SK-N-SH (cell line): ENCODE results near the gene TESMIN. TPM values are rescaled to one million over a fixed set of nuclear protein-coding genes. Genes with fewer than 3 reads are reported as not detected.

ENCODE experiments used
- CTCF ChIA-PET: fragments of 300-600, 350-600 bp; formaldehyde crosslinking; extraction: SDS; loops from one replicate; lab custom pipeline; 2021; lab: Yijun Ruan, JAX
- POLR2A ChIA-PET: fragments of 350-600 bp; sonication (Branson Sonifier 250); formaldehyde crosslinking; extraction: SDS; loops from one replicate; lab custom pipeline; 2020; ENCODE audit warnings: antibody characterized with exemption, inconsistent platforms; lab: Yijun Ruan, JAX
- DNase-seq: peaks from one replicate; pipeline ENCODE4 v3.0.0; 2012
- H2AFZ ChIP-seq: fragments of 200-600 bp; sonication (generic); 2 replicates; pipeline ENCODE4 v1.8.1; 2016; ENCODE audit warnings: antibody characterized with exemption, mild to moderate bottlenecking, low read depth
- H3F3A ChIP-seq: fragments of 200-600 bp; sonication (generic); replicated peaks from 2 replicates; pipeline ENCODE3; 2016; ENCODE audit warnings: antibody characterized with exemption, mild to moderate bottlenecking; ENCODE audit not compliant: insufficient read depth
- H3K27ac ChIP-seq, 2 experiments: fragments of 200-500 bp in 1 of 2; fragments of 200-600 bp in 1 of 2; sonication (Bioruptor generic) in 1 of 2; sonication (generic), shearing (Covaris generic) in 1 of 2; 2 replicates each; pipeline versions ENCODE4 v1.5.1 to v1.6.1; 2014 to 2016; ENCODE audit warnings: low read depth in 2 of 2, inconsistent platforms in 1 of 2, low read length in 1 of 2, mild to moderate bottlenecking in 1 of 2, mixed read lengths in 1 of 2
- H3K27me3 ChIP-seq: fragments of 200-600 bp; sonication (generic), shearing (Covaris generic); 2 replicates; pipeline ENCODE4 v1.6.1; 2016; ENCODE audit warnings: mixed run types; ENCODE audit not compliant: insufficient read depth
- H3K36me3 ChIP-seq, 2 experiments: fragments of 200-500 bp in 1 of 2; fragments of 200-600 bp in 1 of 2; sonication (Bioruptor generic) in 1 of 2; sonication (generic) in 1 of 2; replicated peaks in 1 of 2; 2 replicates each; pipeline versions ENCODE3 to v1.5.1; 2014 to 2016; ENCODE audit warnings: low read length in 1 of 2, mild to moderate bottlenecking in 1 of 2; ENCODE audit not compliant: insufficient read depth in 2 of 2, control insufficient read depth in 1 of 2
- H3K4me1 ChIP-seq, 2 experiments: fragments of 200-500 bp in 1 of 2; fragments of 200-600 bp in 1 of 2; sonication (Bioruptor generic) in 1 of 2; sonication (generic), shearing (Covaris generic) in 1 of 2; 2 replicates each; pipeline versions ENCODE4 v1.5.1 to v1.6.1; 2014 to 2016; ENCODE audit warnings: low read depth in 1 of 2, low read length in 1 of 2, mixed run types in 1 of 2; ENCODE audit not compliant: insufficient read depth in 2 of 2, control insufficient read depth in 1 of 2
- H3K4me2 ChIP-seq: fragments of 200-600 bp; sonication (generic), shearing (Covaris generic); 2 replicates; pipeline ENCODE4 v1.6.1; 2017; ENCODE audit warnings: mixed run types
- H3K4me3 ChIP-seq, 2 experiments: fragments of 200-500 bp in 1 of 2; fragments of 200-600 bp in 1 of 2; sonication (Bioruptor generic) in 1 of 2; sonication (generic), shearing (Covaris generic) in 1 of 2; 2 replicates each; pipeline versions ENCODE4 v1.5.1 to v1.8.1; 2014 to 2016; ENCODE audit warnings: low read depth in 2 of 2, inconsistent platforms in 1 of 2, low read length in 1 of 2, mild to moderate bottlenecking in 1 of 2, mixed read lengths in 1 of 2, moderate library complexity in 1 of 2
- H3K79me2 ChIP-seq: fragments of 200-600 bp; sonication (generic); 2 replicates; pipeline ENCODE4 v1.8.1; 2017; ENCODE audit warnings: mild to moderate bottlenecking; ENCODE audit not compliant: insufficient read depth
- H3K9ac ChIP-seq: fragments of 200-600 bp; sonication (generic); 2 replicates; pipeline ENCODE4 v1.6.1; 2017; ENCODE audit warnings: mixed run types
- H3K9me2 ChIP-seq: fragments of 200-600 bp; sonication (generic); 2 replicates; pipeline ENCODE4 v1.6.1; 2017; ENCODE audit warnings: mixed run types
- H3K9me3 ChIP-seq: fragments of 200-600 bp; sonication (generic); 2 replicates; pipeline ENCODE4 v1.6.1; 2017; ENCODE audit warnings: mixed run types, mild to moderate bottlenecking, moderate library complexity
- H4K20me1 ChIP-seq: fragments of 200-600 bp; sonication (generic); 2 replicates; pipeline ENCODE4 v1.6.1; 2017; ENCODE audit warnings: mild to moderate bottlenecking, mixed run types; ENCODE audit not compliant: insufficient read depth
- CHD2 ChIP-seq: fragments of 150-350 bp; IDR thresholded peaks from 2 replicates; pipeline ENCODE4 v1.6.1; 2018; ENCODE audit warnings: low read length; ENCODE audit not compliant: partially characterized antibody
- ELF1 ChIP-seq: IDR thresholded peaks from 2 replicates; pipeline ENCODE4 v1.4.0; 2012
- EZH2phosphoT487 ChIP-seq: fragments of 200-600 bp; sonication (generic); IDR thresholded peaks from 2 replicates; pipeline ENCODE4 v1.6.1; 2017; ENCODE audit warnings: low read depth, mixed run types, mild to moderate bottlenecking, antibody characterized with exemption, moderate library complexity, borderline replicate concordance
- FOSL2 ChIP-seq: IDR thresholded peaks from 2 replicates; pipeline ENCODE4 v1.4.0; 2012; ENCODE audit warnings: low read depth, mild to moderate bottlenecking, moderate library complexity, borderline replicate concordance
- FOXJ3 ChIP-seq: sonication (generic); formaldehyde crosslinking; IDR thresholded peaks from 2 replicates; pipeline ENCODE4 v1.5.1; 2020; ENCODE audit warnings: mild to moderate bottlenecking, missing genetic modification reagents
- FOXM1 ChIP-seq: IDR thresholded peaks from 2 replicates; pipeline ENCODE4 v1.4.0; 2012; ENCODE audit warnings: low read depth, mild to moderate bottlenecking
- GABPA ChIP-seq: IDR thresholded peaks from 2 replicates; pipeline ENCODE4 v1.4.0; 2012; ENCODE audit warnings: low read depth, mild to moderate bottlenecking
- GATA2 ChIP-seq: sonication (generic); formaldehyde crosslinking; IDR thresholded peaks from 2 replicates; pipeline ENCODE4 v1.5.0; 2020; ENCODE audit warnings: mild to moderate bottlenecking, missing genetic modification reagents
- MEF2A ChIP-seq: IDR thresholded peaks from 2 replicates; pipeline ENCODE4 v1.4.0; 2012; ENCODE audit warnings: low read depth, borderline replicate concordance
- MXI1 ChIP-seq: IDR thresholded peaks from 2 replicates; pipeline ENCODE4 v1.6.1; 2012; ENCODE audit warnings: mild to moderate bottlenecking, low read depth, low read length, improper control_type of control experiment
- NRF1 ChIP-seq: IDR thresholded peaks from 2 replicates; pipeline ENCODE4 v1.6.1; 2012; ENCODE audit warnings: low read depth, mild to moderate bottlenecking, low read length
- POLR2AphosphoS5 ChIP-seq: IDR thresholded peaks from 2 replicates; pipeline ENCODE4 v1.6.1; 2012; ENCODE audit warnings: low read depth, low read length
- SIN3A ChIP-seq: IDR thresholded peaks from 2 replicates; pipeline ENCODE4 v1.6.1; 2012; ENCODE audit warnings: low read depth, mild to moderate bottlenecking, low read length, moderate library complexity, borderline replicate concordance
- TAF1 ChIP-seq: IDR thresholded peaks from 2 replicates; pipeline ENCODE4 v1.6.1; 2012; ENCODE audit warnings: low read depth, mild to moderate bottlenecking, low read length, moderate library complexity, borderline replicate concordance
- TEAD4 ChIP-seq: IDR thresholded peaks from 2 replicates; pipeline ENCODE4 v1.4.0; 2012; ENCODE audit warnings: mild to moderate bottlenecking, borderline replicate concordance; ENCODE audit not compliant: insufficient read depth
- YY1 ChIP-seq: IDR thresholded peaks from 2 replicates; pipeline ENCODE4 v1.4.0; 2012; ENCODE audit warnings: low read depth, mild to moderate bottlenecking
- WGBS: methylation state at CpG from one replicate; pipeline ENCODE4 v1.1.6; 2017; ENCODE audit warnings: low lambda C conversion rate; 5-methylcytosine and 5-hydroxymethylcytosine counted together
- polyA plus RNA-seq, 3 experiments: library from polyadenylated mRNA; depleted of rRNA; stranded (reverse); fragments of >200 nt; gene quantifications; 2 replicates each; pipeline ENCODE4 v1.2.3, GENCODE V29; 2012
- TF ChIP-seq, protein P1 (sequence below): fragments of 150-350 bp; IDR thresholded peaks from 2 replicates; pipeline ENCODE4 v1.6.1; 2017; ENCODE audit warnings: antibody characterized with exemption, low read length, low read depth, borderline replicate concordance
- TF ChIP-seq, protein P2 (sequence below): IDR thresholded peaks from 2 replicates; pipeline ENCODE4; 2012
- TF ChIP-seq, protein P3 (sequence below): IDR thresholded peaks from 2 replicates; pipeline ENCODE4 v1.4.0; 2012; ENCODE audit warnings: low read depth, borderline replicate concordance
- TF ChIP-seq, protein P4 (sequence below): IDR thresholded peaks from 2 replicates; pipeline ENCODE4 v1.6.1; 2012; ENCODE audit warnings: mild to moderate bottlenecking, low read depth, low read length, moderate library complexity
- TF ChIP-seq, protein P5 (sequence below): fragments of 150-350 bp; IDR thresholded peaks from 2 replicates; pipeline ENCODE4 v1.6.1; 2016; ENCODE audit warnings: mild to moderate bottlenecking, low read depth, low read length

Gene TESMIN
- polyA plus RNA-seq, 1 of the 3 experiments (the other 2 are of a cell fraction), result 3.5 TPM

DNA sequence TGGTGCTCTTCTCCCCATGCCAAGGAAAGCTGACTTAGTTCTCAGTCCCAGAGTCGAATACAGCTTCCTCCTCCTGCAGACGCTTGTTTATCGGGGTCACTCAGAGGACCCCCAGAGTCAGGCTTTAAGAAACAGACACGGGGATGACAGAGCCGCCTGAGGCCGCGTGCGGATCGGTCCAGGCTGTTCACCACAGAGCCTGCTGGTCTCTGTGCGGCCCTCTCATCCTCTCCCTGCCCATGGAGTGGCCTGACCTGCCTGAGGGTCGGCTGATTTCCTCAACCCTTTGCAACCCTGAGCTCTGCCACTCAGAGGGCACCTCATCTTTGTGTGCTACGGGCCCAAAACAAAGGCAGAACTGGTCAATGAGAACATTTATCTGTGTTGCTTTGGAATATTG is 64.8 kb downstream of the TESMIN start (continued):
- TF ChIP-seq, protein P1, sequence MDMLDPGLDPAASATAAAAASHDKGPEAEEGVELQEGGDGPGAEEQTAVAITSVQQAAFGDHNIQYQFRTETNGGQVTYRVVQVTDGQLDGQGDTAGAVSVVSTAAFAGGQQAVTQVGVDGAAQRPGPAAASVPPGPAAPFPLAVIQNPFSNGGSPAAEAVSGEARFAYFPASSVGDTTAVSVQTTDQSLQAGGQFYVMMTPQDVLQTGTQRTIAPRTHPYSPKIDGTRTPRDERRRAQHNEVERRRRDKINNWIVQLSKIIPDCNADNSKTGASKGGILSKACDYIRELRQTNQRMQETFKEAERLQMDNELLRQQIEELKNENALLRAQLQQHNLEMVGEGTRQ, result no peak
- TF ChIP-seq GABPA (no peak), YY1 (no peak)
- TF ChIP-seq, all 33 proteins: peak for 0

DNA sequence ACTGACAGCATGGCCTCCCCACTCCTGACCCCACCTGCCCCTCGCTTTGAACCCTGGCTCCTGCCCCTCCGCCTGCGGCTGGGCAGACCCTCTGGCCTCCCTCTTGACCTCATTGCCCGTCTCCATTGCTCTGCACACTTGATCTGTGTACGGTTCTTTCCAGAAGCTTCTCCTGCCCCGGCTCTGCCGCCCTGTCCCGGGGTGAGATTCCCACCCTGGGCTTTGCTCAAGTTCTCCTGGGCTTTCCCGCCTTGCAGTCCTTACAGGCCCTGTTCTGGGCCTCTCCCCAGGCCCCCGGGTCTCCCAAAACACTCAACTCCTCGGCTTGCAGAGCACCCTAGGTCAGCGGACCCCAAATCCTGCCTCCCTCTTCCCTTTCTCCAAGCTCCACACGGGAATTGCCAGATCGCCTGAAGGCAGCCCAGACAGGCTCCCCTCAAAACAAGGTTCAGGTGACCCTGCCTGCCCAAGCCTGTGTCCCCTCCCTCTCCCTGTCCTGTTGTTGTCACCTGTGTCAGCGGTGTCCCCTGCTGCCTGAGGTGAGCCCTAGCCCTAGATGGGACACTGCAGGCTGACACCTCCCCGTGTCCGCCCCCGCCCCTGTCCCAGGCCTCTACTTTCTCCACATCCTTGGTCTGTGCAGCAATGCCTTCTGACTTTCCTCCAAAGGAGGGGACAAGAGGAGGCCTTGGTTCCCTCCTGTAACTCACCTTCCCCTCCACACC is 65.5 kb downstream of the TESMIN start:
- H3K79me2 ChIP-seq, result no peaks in the 10 kb centered on the region
- peak; percentile 11 for DNase-seq
- no peaks in the 10 kb centered on the region for H3K9me3 ChIP-seq
- H3K36me3 ChIP-seq, result no peaks in the 10 kb centered on the region
- no peak overlapping the region for H3K4me2 ChIP-seq
- TF ChIP-seq, protein P2, sequence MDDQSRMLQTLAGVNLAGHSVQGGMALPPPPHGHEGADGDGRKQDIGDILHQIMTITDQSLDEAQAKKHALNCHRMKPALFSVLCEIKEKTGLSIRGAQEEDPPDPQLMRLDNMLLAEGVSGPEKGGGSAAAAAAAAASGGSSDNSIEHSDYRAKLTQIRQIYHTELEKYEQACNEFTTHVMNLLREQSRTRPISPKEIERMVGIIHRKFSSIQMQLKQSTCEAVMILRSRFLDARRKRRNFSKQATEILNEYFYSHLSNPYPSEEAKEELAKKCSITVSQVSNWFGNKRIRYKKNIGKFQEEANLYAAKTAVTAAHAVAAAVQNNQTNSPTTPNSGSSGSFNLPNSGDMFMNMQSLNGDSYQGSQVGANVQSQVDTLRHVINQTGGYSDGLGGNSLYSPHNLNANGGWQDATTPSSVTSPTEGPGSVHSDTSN, result no peak
- no peak for TF ChIP-seq TEAD4
- TF ChIP-seq FOXM1, result no peak
- no peak for TF ChIP-seq SIN3A
- TF ChIP-seq GATA2, result no peak
- TF ChIP-seq FOSL2, result no peak
- TF ChIP-seq MEF2A, result no peak
- TF ChIP-seq MXI1, result no peak
- no peak for TF ChIP-seq CHD2
- no peak for TF ChIP-seq FOXJ3
- TF ChIP-seq, protein P1, result no peak
- no peak for TF ChIP-seq NRF1
- TF ChIP-seq ELF1, result no peak
- TF ChIP-seq, protein P3, sequence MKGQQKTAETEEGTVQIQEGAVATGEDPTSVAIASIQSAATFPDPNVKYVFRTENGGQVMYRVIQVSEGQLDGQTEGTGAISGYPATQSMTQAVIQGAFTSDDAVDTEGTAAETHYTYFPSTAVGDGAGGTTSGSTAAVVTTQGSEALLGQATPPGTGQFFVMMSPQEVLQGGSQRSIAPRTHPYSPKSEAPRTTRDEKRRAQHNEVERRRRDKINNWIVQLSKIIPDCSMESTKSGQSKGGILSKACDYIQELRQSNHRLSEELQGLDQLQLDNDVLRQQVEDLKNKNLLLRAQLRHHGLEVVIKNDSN, result no peak
- no peak for TF ChIP-seq TAF1
- TF ChIP-seq, protein P4, sequence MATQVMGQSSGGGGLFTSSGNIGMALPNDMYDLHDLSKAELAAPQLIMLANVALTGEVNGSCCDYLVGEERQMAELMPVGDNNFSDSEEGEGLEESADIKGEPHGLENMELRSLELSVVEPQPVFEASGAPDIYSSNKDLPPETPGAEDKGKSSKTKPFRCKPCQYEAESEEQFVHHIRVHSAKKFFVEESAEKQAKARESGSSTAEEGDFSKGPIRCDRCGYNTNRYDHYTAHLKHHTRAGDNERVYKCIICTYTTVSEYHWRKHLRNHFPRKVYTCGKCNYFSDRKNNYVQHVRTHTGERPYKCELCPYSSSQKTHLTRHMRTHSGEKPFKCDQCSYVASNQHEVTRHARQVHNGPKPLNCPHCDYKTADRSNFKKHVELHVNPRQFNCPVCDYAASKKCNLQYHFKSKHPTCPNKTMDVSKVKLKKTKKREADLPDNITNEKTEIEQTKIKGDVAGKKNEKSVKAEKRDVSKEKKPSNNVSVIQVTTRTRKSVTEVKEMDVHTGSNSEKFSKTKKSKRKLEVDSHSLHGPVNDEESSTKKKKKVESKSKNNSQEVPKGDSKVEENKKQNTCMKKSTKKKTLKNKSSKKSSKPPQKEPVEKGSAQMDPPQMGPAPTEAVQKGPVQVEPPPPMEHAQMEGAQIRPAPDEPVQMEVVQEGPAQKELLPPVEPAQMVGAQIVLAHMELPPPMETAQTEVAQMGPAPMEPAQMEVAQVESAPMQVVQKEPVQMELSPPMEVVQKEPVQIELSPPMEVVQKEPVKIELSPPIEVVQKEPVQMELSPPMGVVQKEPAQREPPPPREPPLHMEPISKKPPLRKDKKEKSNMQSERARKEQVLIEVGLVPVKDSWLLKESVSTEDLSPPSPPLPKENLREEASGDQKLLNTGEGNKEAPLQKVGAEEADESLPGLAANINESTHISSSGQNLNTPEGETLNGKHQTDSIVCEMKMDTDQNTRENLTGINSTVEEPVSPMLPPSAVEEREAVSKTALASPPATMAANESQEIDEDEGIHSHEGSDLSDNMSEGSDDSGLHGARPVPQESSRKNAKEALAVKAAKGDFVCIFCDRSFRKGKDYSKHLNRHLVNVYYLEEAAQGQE, result no peak
- TF ChIP-seq GABPA, result no peak
- no peak for TF ChIP-seq EZH2phosphoT487
- no peak for TF ChIP-seq POLR2AphosphoS5
- TF ChIP-seq, protein P5, sequence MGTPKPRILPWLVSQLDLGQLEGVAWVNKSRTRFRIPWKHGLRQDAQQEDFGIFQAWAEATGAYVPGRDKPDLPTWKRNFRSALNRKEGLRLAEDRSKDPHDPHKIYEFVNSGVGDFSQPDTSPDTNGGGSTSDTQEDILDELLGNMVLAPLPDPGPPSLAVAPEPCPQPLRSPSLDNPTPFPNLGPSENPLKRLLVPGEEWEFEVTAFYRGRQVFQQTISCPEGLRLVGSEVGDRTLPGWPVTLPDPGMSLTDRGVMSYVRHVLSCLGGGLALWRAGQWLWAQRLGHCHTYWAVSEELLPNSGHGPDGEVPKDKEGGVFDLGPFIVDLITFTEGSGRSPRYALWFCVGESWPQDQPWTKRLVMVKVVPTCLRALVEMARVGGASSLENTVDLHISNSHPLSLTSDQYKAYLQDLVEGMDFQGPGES, result no peak
- no peak overlapping the region for H3K27ac ChIP-seq
- H4K20me1 ChIP-seq, result no peaks in the 10 kb centered on the region
- H3K27me3 ChIP-seq, result peaks cover 45% of the 10 kb centered on the region
- H3K4me1 ChIP-seq, result peaks cover 0 to 42% of the 10 kb centered on the region in 2 experiments; a peak in 1 of 4 replicates
- no peak overlapping the region for H2AFZ ChIP-seq
- H3K9ac ChIP-seq, result no peak overlapping the region
- H3K9me2 ChIP-seq, result no peaks in the 10 kb centered on the region
- H3F3A ChIP-seq, result no peaks in the 10 kb centered on the region
- WGBS, result 93% methylated on average over 17 of the region's 18 CpGs
- ChIA-PET POLR2A (no interaction called here), CTCF (interaction anchor here (0.7 to 2.6 kb wide), 3 partner anchors 9 to 75 kb away, joined by 3 to 9 read pairs (median 3); no protein-coding TSS in a partner anchor)
- H3K4me3 ChIP-seq, result peak overlapping the region in 1 of 2 experiments; percentile 15; a peak in 1 of 4 replicates
